NCI-H146 treated with DMSO at 0.1 percent for 48 hours (cell line): ENCODE measurements around the gene SNRPB2.
A peak's percentile ranks its signal among the peaks of the same experiment; 100 is the strongest.

ENCODE experiments used
- DNase-seq: peaks from one replicate; lab custom pipeline; 2025; ENCODE audit not compliant: unreplicated experiment; lab: John Stamatoyannopoulos, UW

Gene SNRPB2

GRCh38 chr20:16729080-16729479 is 746 bp upstream of the SNRPB2 start:
- DNase-seq: no peak

- no peak for DNase-seq
Measured at GRCh38 chr20:16732506-16733152, 2.8 kb downstream of the SNRPB2 start.

- no peak for DNase-seq
Measured at GRCh38 chr20:16740365-16741072, 10.7 kb downstream of the SNRPB2 start.

GRCh38 chr20:16744178-16744807 is 14.5 kb downstream of the SNRPB2 start:
- no peak for DNase-seq

GRCh38 chr20:16745204-16745603 is 15.4 kb downstream of the SNRPB2 start:
- no peak for DNase-seq

GRCh38 chr20:16747291-16747811 is 17.5 kb downstream of the SNRPB2 start:
- DNase-seq: no peak

GRCh38 chr20:16748308-16748900 is 18.6 kb downstream of the SNRPB2 start, which contains the start of gene OTOR:
TSS of gene OTOR (plus strand) at chr20:16748358. CDS start at chr20:16748402, 44 bp downstream.
- no peak for DNase-seq

- DNase-seq: no peak
Measured at GRCh38 chr20:16749573-16749972, 19.7 kb downstream of the SNRPB2 start.

GRCh38 chr20:16752082-16752481 is 22.3 kb downstream of the SNRPB2 start:
- no peak for DNase-seq

- no peak for DNase-seq
Measured at GRCh38 chr20:16752901-16753300, 23.1 kb downstream of the SNRPB2 start.

- no peak for DNase-seq
Measured at GRCh38 chr20:16758454-16759180, 28.8 kb downstream of the SNRPB2 start.

- no peak for DNase-seq
Measured at GRCh38 chr20:16759181-16759563, 29.3 kb downstream of the SNRPB2 start.

- no peak for DNase-seq
Measured at GRCh38 chr20:16760431-16761304, 30.8 kb downstream of the SNRPB2 start.

GRCh38 chr20:16761305-16761829 is 31.5 kb downstream of the SNRPB2 start:
- peak; percentile 74 for DNase-seq

- no peak for DNase-seq
Measured at GRCh38 chr20:16764560-16764959, 34.7 kb downstream of the SNRPB2 start.

GRCh38 chr20:16771213-16771612 is 41.4 kb downstream of the SNRPB2 start:
- no peak for DNase-seq

- DNase-seq: no peak
Measured at GRCh38 chr20:16775961-16776360, 46.1 kb downstream of the SNRPB2 start.

GRCh38 chr20:16777126-16777525 is 47.3 kb downstream of the SNRPB2 start:
- DNase-seq: no peak

GRCh38 chr20:16778159-16778558 is 48.3 kb downstream of the SNRPB2 start:
- no peak for DNase-seq

- DNase-seq: no peak
Measured at GRCh38 chr20:16781496-16781895, 51.7 kb downstream of the SNRPB2 start.
